GM12878 (cell line): ENCODE data around the gene ERAS. TPM values are rescaled to one million over a fixed set of nuclear protein-coding genes. Genes with fewer than 3 reads are reported as not detected.

ENCODE experiments used
- ATAC-seq: fragments of 200-7000 bp; cut with Tn5 transposase; 3 replicates; pipeline ENCODE4 v1.9.1; 2020; ENCODE audit warnings: mild to moderate bottlenecking, moderate library complexity
- BruUV-seq: library from RNA; stranded (reverse); fragments of 400-500 nt; replicated peaks from 2 replicates; lab custom pipeline; 2021; lab: Mats Ljungman, UMichigan
- CTCF ChIA-PET: fragments of 300-600 bp; sonication (Branson Sonifier 250); formaldehyde crosslinking; extraction: SDS; loops from one replicate; lab custom pipeline; 2021; ENCODE audit warnings: inconsistent platforms; lab: Yijun Ruan, JAX
- POLR2A ChIA-PET: fragments of 350-600 bp; formaldehyde crosslinking; extraction: SDS; loops from one replicate; lab custom pipeline; 2021; ENCODE audit warnings: inconsistent platforms; lab: Charles Lee
- RAD21 ChIA-PET: fragments of 300-600 bp; sonication (Branson Sonifier 250); formaldehyde crosslinking; loops from one replicate; lab custom pipeline; 2023; ENCODE audit warnings: antibody characterized with exemption; ENCODE audit not compliant: unreplicated experiment; lab: Charles Lee
- SMC1A ChIA-PET: fragments of 300-600 bp; sonication (Branson Sonifier 250); formaldehyde crosslinking; loops from one replicate; lab custom pipeline; 2023; ENCODE audit not compliant: unreplicated experiment, uncharacterized antibody; lab: Charles Lee
- DNase-seq: peaks from one replicate; pipeline ENCODE4 v3.0.0-alpha.2; 2011; ENCODE audit warnings: low read depth, low spot score
- FAIRE-seq: peaks from 3 replicates; lab custom pipeline; 2011; peaks lifted over from hg19 to GRCh38; lab: Jason Lieb, UNC
- H2AFZ ChIP-seq: 2 replicates; pipeline ENCODE4 v1.6.0; 2011; ENCODE audit warnings: low read depth, low read length, control low read depth; ENCODE audit not compliant: control insufficient read depth
- H3K27ac ChIP-seq: 2 replicates; pipeline ENCODE4 v1.5.1; 2011; ENCODE audit warnings: control low read depth; ENCODE audit not compliant: control insufficient read depth, insufficient read depth
- H3K27me3 ChIP-seq, 2 experiments: replicated peaks in 1 of 2; 2 replicates each; pipeline versions ENCODE4 v1.6.0 to v1.6.1; 2011; ENCODE audit warnings: low read length in 1 of 2; ENCODE audit not compliant: control insufficient read depth in 2 of 2, insufficient read depth in 2 of 2
- H3K36me3 ChIP-seq, 2 experiments: 2 replicates each; pipeline ENCODE4 v1.5.1; 2011; ENCODE audit warnings: low read length in 1 of 2; ENCODE audit not compliant: control insufficient read depth in 2 of 2, insufficient read depth in 2 of 2
- H3K4me1 ChIP-seq: 2 replicates; pipeline ENCODE4 v1.6.1; 2011; ENCODE audit warnings: mild to moderate bottlenecking, low read length, moderate library complexity, mixed read lengths; ENCODE audit not compliant: control insufficient read depth, insufficient read depth
- H3K4me2 ChIP-seq: 2 replicates; pipeline ENCODE4 v1.6.0; 2011; ENCODE audit warnings: control low read depth; ENCODE audit not compliant: control insufficient read depth, insufficient read depth
- H3K4me3 ChIP-seq: fragments of 200-600 bp; sonication (generic); 2 replicates; pipeline ENCODE4 v1.5.1; 2016
- H3K79me2 ChIP-seq: 2 replicates; pipeline ENCODE4 v1.6.0; 2011; ENCODE audit warnings: low read length; ENCODE audit not compliant: control insufficient read depth, insufficient read depth
- H3K9ac ChIP-seq: 2 replicates; pipeline ENCODE4 v1.8.0; 2011; ENCODE audit warnings: low read length, control low read depth, mixed read lengths; ENCODE audit not compliant: control insufficient read depth, insufficient read depth
- H3K9me3 ChIP-seq: replicated peaks from 3 replicates; pipeline ENCODE4 v1.5.1; 2011; ENCODE audit warnings: mild to moderate bottlenecking, low read length; ENCODE audit not compliant: control insufficient read depth, insufficient read depth
- H4K20me1 ChIP-seq: 2 replicates; pipeline ENCODE4 v1.6.0; 2011; ENCODE audit not compliant: control insufficient read depth, insufficient read depth
- HCFC1 ChIP-seq: fragments of 150-350 bp; IDR thresholded peaks from 2 replicates; pipeline ENCODE4 v1.6.1; 2014; ENCODE audit warnings: low read length
- HDAC2 ChIP-seq: fragments of 200-600 bp; sonication (generic); IDR thresholded peaks from 2 replicates; pipeline ENCODE4 v1.6.1; 2017
- KAT2A ChIP-seq: conservative IDR thresholded peaks from 2 replicates; pipeline ENCODE4 v1.6.1; 2011; ENCODE audit warnings: low read depth, low read length; ENCODE audit not compliant: control insufficient read depth
- NFIC ChIP-seq: IDR thresholded peaks from 2 replicates; pipeline ENCODE4 v1.6.1; 2012; ENCODE audit warnings: low read depth, mild to moderate bottlenecking, inconsistent platforms, low read length, moderate library complexity
- NR2C1 ChIP-seq: fragments of 450-650 bp; IDR thresholded peaks from 2 replicates; pipeline ENCODE4 v1.6.1; 2017; ENCODE audit warnings: antibody characterized with exemption, mild to moderate bottlenecking, moderate library complexity
- RUNX3 ChIP-seq: IDR thresholded peaks from 2 replicates; pipeline ENCODE4 v1.6.1; 2012; ENCODE audit warnings: low read length, inconsistent platforms
- SIX5 ChIP-seq: IDR thresholded peaks from 2 replicates; pipeline ENCODE4 v1.6.1; 2011; ENCODE audit warnings: mild to moderate bottlenecking, low read depth, low read length, moderate library complexity; ENCODE audit not compliant: severe bottlenecking
- WRNIP1 ChIP-seq: IDR thresholded peaks from 2 replicates; pipeline ENCODE4 v1.6.1; 2011; ENCODE audit warnings: low read depth, low read length, improper control_type of control experiment, borderline replicate concordance
- ZNF217 ChIP-seq: fragments of 450-650 bp; IDR thresholded peaks from 2 replicates; pipeline ENCODE4 v1.6.1; 2017; ENCODE audit warnings: antibody characterized with exemption, mild to moderate bottlenecking
- ZNF384 ChIP-seq: IDR thresholded peaks from 2 replicates; pipeline ENCODE4 v1.6.1; 2012; ENCODE audit warnings: low read depth, mild to moderate bottlenecking, low read length, improper control_type of control experiment, borderline replicate concordance
- ZNF592 ChIP-seq: fragments of 450-650 bp; IDR thresholded peaks from 2 replicates; pipeline ENCODE4 v1.6.1; 2017; ENCODE audit warnings: mild to moderate bottlenecking, moderate library complexity
- ZNF622 ChIP-seq: fragments of 450-650 bp; IDR thresholded peaks from 2 replicates; pipeline ENCODE4 v1.6.1; 2017; ENCODE audit warnings: mild to moderate bottlenecking, inconsistent platforms
- WGBS: methylation state at CpG from one replicate; pipeline ENCODE4 v1.1.6; 2016; ENCODE audit warnings: low lambda C conversion rate; ENCODE audit not compliant: insufficient replicate concordance, insufficient coverage; ENCODE audit errors: missing lambda C conversion rate; 5-methylcytosine and 5-hydroxymethylcytosine counted together
- in situ Hi-C: fragments of 300-500 bp; cut with MboI; formaldehyde crosslinking; loops from 9 replicates; pipeline ENCODE4 v1.14.3; 2018; ENCODE audit warnings: mixed read lengths
- intact Hi-C: fragments of 100-400 bp; cut with micrococcal nuclease; formaldehyde crosslinking; loops from one replicate; pipeline ENCODE4 v1.14.2; 2022; ENCODE audit not compliant: unreplicated experiment
- polyA plus RNA-seq, 11 experiments: library from polyadenylated mRNA; depleted of rRNA in 4 of 11; unstranded in 6 of 11; stranded (reverse) in 5 of 11; fragments of >200 nt; fragmentation: Nextera tagmentation in 4 of 11; fragmentation: Illumina TruSeq in 1 of 11; extraction: Ambion mirVana in 4 of 11; extraction: Trizol in 1 of 11; gene quantifications; 1 replicate in 1 of 11; 2 replicates in 10 of 11; pipeline versions ENCODE4 v1.2.1 to v1.2.3, GENCODE V29; 2011 to 2016; ENCODE audit warnings: inconsistent platforms in 2 of 11, missing spikeins in 2 of 11, low read depth in 1 of 11
- total RNA-seq, 4 experiments: library from RNA; depleted of rRNA in 3 of 4; stranded (reverse); fragments of >200 nt in 3 of 4; fragmentation: Illumina TruSeq in 1 of 4; extraction: Trizol in 1 of 4; gene quantifications; 2 replicates each; pipeline versions ENCODE4 v1.2.1 to v1.2.3, GENCODE V29; 2013 to 2021
- TF ChIP-seq, protein P1 (sequence below): IDR thresholded peaks from 2 replicates; pipeline ENCODE4 v1.6.1; 2011; ENCODE audit warnings: low read depth, low read length, improper control_type of control experiment, borderline replicate concordance
- TF ChIP-seq, protein P2 (sequence below): IDR thresholded peaks from 2 replicates; pipeline ENCODE4 v1.6.1; 2012; ENCODE audit warnings: low read depth, low read length, improper control_type of control experiment
- TF ChIP-seq, protein P3 (sequence below): IDR thresholded peaks from 2 replicates; pipeline ENCODE4 v1.6.1; 2012; ENCODE audit warnings: mild to moderate bottlenecking, low read depth, low read length

ERAS gene
- total and polyA plus RNA-seq, 10 of the 15 experiments (the other 5 are each of a cell fraction or from before 2014, with no cell fraction given), result not detected

- Histone ChIP-seq H3K4me2 (no peak within 1 kb of the TSS), H3K27ac (no peak within 1 kb of the TSS), H3K36me3 (no peaks in the 10 kb centered on the region), H3K9ac (no peak within 1 kb of the TSS), H3K4me3 (no peak within 1 kb of the TSS), H4K20me1 (no peaks in the 10 kb centered on the region), H3K79me2 (no peaks in the 10 kb centered on the region), H3K4me1 (no peaks in the 10 kb centered on the region), H3K27me3 (no peaks in the 10 kb centered on the region), H3K9me3 (no peaks in the 10 kb centered on the region; the same call in 2 of the 3 replicates), H2AFZ (no peak within 1 kb of the TSS)
- CTCF ChIA-PET, result interaction anchor here (1.4 kb wide), 1 partner anchor 37 kb away, joined by 4 read pairs; no protein-coding TSS in a partner anchor
- ATAC-seq (no peak), DNase-seq (no peak), FAIRE-seq (no peak)
- 55% methylated on average over 16 of the region's 35 CpGs for WGBS
- SMC1A ChIA-PET, result no interaction called here
- in situ Hi-C loops, result no loop called here
- RAD21 ChIA-PET, result no interaction called here
- POLR2A ChIA-PET, result no interaction called here
- BruUV-seq, result no TSS peak
- intact Hi-C loops, result no loop called here
- TF ChIP-seq WRNIP1 (no peak), NFIC (no peak), ZNF622 (no peak), KAT2A (no peak), ZNF217 (no peak), NR2C1 (no peak), ZNF384 (no peak), HCFC1 (no peak), RUNX3 (no peak), HDAC2 (no peak), SIX5 (no peak), ZNF592 (no peak)
- TF ChIP-seq, protein P1, sequence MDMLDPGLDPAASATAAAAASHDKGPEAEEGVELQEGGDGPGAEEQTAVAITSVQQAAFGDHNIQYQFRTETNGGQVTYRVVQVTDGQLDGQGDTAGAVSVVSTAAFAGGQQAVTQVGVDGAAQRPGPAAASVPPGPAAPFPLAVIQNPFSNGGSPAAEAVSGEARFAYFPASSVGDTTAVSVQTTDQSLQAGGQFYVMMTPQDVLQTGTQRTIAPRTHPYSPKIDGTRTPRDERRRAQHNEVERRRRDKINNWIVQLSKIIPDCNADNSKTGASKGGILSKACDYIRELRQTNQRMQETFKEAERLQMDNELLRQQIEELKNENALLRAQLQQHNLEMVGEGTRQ, result no peak
- TF ChIP-seq, protein P2, sequence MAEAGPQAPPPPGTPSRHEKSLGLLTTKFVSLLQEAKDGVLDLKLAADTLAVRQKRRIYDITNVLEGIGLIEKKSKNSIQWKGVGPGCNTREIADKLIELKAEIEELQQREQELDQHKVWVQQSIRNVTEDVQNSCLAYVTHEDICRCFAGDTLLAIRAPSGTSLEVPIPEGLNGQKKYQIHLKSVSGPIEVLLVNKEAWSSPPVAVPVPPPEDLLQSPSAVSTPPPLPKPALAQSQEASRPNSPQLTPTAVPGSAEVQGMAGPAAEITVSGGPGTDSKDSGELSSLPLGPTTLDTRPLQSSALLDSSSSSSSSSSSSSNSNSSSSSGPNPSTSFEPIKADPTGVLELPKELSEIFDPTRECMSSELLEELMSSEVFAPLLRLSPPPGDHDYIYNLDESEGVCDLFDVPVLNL, result no peak
- TF ChIP-seq, protein P3, sequence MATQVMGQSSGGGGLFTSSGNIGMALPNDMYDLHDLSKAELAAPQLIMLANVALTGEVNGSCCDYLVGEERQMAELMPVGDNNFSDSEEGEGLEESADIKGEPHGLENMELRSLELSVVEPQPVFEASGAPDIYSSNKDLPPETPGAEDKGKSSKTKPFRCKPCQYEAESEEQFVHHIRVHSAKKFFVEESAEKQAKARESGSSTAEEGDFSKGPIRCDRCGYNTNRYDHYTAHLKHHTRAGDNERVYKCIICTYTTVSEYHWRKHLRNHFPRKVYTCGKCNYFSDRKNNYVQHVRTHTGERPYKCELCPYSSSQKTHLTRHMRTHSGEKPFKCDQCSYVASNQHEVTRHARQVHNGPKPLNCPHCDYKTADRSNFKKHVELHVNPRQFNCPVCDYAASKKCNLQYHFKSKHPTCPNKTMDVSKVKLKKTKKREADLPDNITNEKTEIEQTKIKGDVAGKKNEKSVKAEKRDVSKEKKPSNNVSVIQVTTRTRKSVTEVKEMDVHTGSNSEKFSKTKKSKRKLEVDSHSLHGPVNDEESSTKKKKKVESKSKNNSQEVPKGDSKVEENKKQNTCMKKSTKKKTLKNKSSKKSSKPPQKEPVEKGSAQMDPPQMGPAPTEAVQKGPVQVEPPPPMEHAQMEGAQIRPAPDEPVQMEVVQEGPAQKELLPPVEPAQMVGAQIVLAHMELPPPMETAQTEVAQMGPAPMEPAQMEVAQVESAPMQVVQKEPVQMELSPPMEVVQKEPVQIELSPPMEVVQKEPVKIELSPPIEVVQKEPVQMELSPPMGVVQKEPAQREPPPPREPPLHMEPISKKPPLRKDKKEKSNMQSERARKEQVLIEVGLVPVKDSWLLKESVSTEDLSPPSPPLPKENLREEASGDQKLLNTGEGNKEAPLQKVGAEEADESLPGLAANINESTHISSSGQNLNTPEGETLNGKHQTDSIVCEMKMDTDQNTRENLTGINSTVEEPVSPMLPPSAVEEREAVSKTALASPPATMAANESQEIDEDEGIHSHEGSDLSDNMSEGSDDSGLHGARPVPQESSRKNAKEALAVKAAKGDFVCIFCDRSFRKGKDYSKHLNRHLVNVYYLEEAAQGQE, result no peak
These were observed 9.4 kb downstream of the ERAS start, which contains the start of gene PCSK1N for GRCh38 chrX:48835524-48836329. Gene PCSK1N (minus strand): TSS chrX:48835610. CDS start chrX:48835532, 78 bp downstream.
